ENCODE results near the gene MRPL1.
"Not testable (repeated sequence)": the region's sequence is repeated elsewhere in the genome, so short reads cannot be mapped to it uniquely, and the experiment has no call there.

The MRPL1 gene

DNA sequence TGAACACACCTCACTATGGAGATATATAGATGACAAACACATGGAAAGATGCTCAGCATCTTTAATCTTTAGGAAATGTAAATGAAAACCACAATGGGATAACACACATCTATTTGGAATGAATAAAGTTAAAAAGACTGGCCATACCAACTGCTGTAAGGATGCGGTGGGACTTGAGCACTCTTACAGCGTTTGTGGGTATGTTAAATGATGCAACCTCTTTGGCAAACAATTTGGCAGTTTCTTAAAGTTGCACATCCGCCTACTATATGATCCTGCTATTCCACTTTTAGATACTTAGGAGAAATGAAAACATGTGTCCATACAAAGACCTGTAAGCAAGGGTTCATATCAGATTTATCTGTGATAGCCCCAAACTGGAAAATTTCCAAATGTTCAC, 50.7 kb downstream of the MRPL1 start:
- DNase-seq (ENCODE audit: low read depth, low spot score), result no peak

DNA sequence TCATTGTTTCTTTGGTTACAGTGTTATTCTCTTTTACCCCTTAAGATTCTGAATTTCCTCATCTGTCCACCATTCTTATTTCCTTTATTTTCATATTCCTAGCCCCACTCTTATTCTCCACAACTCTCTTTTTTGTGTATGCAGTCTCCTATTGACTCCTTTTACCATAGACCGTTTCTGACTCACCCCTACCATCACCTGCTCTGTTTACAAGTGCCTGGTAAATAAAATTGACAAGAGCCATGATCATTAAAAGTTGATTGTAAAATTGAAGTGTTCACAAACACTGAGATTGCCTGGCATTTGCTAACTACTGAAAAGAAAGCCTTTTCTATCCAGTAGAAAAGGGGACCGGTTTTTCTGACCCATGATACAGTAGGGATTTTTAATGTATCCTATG, 54.4 kb downstream of the MRPL1 start:
- no peak for DNase-seq (ENCODE audit: low read depth, low spot score)

DNA sequence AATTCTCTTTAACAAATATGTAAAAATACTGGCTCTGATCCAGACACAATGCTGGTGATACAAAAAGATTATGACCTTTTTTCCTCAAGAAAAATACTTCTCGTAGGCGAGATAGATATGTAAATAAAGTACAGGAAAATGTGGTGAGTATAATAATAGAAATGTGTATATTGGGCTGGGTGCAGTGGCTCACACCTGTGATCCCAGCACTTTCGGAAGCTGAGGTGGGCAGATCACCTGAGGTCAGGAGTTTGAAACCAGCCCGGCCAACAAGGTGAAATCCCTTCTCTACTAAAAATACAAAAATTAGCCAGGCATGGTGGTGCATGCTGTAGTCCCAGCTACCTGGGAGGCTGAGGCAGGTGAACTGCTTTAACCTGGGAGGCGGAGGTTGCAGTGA, 55.0 kb downstream of the MRPL1 start:
- no peak for DNase-seq (ENCODE audit: low read depth, low spot score)

DNA sequence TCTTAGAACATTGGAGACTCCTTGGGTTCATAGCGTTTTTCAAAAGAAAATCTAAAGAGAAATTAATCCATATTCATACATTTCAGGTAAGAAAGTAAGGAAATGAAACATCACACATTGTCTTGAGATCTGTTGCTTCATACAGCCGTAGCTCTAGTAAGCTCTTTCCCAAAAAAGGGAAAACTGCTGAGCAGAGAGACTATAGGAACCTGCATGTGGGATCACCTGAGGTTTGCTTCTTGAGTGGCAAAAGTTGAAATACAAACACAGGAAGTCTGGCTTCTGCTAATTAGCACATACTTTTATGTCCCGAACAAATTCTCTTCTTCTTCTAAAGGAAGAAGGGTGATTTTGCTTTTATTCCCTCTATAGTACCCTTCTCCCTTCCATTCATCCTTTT, 57.7 kb downstream of the MRPL1 start:
- DNase-seq (ENCODE audit: low read depth, low spot score), result no peak

DNA sequence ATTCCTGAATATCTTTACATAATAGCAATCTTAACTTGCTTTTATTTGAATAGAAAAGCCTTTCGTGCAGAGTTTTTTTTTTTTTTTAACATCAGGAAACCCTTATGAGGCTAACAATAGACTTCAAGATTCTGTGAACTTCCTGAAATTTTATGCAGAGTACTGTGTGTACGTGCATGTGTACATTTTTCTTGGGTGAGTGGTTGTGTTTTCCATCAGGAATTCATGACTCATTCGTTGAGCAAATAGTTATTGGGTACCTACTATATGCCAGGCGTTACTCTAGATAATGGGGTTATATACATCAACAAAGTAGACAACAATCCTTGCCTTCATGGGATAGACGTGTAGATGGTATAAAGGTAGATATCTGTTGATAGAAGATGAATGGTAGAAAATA, 59.1 kb downstream of the MRPL1 start:
- DNase-seq (ENCODE audit: low read depth, low spot score), result no peak

DNA sequence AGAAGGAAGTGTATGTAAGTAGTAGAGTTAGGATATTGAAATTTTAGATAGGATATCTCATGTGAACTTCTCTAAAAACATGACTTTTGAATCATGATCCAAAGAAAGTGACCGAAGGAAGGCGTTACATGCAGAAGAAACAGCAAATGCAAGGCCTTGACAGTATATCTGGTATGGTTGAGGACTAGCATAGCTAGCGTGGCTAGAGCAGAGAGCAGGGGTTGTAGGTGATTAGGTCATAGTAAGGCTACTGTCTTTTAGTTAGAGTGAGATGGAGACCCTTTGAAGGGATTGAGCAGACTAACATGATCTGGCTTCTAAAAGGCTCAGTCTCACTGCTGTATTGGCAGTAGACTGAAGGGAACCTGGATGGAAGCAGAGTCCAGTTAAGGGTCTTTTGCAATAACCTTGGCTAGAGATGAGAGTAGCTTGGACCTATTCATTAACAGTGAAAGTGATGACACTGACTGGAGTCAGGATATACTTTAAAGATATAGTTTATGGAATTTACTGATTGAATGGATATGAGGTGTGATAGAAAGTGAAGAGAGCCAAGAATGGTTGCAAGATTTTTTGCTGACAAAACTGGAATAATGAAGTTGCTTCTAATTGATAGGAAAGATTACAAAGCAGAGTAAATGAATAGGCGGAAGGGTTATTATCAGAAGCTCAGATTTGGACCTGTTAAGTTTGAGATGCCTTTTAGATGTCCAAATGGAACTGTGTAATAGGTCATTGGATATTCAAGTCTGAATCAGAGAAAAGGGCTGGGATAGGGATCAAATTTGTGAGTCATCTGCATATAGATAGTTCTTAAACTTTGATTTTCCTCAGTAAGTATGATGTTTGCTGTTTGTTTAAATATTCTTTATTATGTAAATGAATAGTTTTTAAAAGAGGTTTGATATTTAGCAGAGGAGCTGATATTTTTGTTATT, 59.8 kb downstream of the MRPL1 start:
- DNase-seq (ENCODE audit: low read depth, low spot score), result no peak

DNA sequence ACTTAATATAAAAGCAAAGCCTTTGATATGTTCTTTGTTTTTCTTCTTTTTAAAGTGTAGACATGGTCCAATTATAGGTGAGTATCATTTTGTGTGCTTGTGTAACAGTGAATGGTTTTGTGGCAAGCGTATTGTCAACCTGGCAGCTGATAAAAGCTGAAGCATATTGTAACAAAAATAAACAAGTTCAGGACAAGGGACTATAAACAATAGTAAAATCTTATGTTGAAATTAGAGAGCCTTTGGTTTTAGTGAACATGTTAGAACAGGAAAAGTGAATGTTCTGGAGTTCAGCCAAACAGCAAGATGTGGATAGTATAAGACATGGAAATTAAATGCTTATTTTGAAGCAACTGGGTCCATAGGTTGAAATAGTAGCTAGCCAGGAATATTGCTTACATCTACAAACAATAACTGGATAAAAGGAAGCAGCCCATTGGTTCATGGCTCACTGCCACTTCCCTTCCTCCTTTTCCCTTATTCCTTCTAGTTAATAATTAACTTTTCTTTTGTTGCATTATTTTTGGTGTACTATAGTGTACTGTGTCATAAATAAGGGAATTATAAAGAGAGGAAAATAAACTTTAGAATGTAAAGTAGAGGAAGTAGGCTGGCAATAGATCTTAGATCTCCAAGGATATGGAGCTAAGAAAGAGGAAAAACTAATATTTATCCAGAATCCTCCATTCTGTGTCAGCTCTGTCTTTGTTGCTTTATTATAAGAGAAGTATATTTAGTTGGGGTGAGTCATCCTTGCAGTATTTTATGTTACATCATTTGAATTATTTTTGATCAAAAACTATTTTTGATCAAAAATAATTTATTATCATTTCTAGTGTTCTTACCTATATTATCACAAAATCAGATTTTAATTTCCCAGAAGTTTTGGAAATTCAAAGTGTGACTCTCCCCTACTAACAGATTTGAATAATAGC, 65.6 kb downstream of the MRPL1 start:
- DNase-seq (ENCODE audit: low read depth, low spot score), result no peak

DNA sequence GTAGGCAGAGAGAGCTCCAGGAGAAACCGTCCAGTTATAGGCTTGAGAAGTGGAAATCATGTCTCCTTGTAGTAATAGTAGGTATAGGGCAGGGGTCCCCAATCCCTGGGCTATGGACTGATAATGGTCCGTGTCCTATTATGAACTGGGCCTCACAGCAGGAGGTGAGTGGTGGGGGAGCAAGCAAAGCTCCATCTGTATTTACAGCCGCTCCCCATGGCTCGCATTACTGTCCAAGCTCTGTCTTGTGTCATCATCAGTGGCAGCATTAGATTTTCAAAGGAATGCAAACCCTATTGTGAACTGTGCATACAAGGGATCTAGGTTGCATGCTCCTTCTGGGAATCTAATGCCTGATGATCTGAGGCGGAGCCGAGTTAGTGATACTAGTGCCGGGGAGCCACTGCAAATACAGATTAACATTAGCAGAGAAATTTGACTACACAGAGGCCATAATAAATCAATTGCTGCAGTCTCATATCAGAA, 67.6 kb downstream of the MRPL1 start:
- DNase-seq (ENCODE audit: low read depth, low spot score), result no peak

DNA sequence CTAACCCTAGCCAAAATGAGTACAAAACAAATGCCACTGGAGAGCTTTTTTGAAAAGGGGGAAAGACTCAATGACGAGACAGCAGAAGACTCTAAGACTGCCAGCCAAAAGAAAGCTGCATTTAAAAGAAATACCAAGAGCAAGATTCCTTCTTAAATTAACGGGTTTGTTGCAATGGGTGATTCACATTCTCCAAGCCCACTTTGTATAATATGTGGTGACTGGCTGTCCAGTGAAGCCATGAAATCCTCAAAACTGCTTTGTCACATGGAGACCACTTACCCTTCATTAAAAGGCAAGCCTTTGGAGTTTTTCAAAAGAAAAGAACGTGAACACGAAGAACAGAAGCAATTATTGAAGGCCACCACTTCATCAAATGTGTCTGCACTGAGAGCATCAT, 68.2 kb downstream of the MRPL1 start:
- no peak for DNase-seq (ENCODE audit: low read depth, low spot score)

DNA sequence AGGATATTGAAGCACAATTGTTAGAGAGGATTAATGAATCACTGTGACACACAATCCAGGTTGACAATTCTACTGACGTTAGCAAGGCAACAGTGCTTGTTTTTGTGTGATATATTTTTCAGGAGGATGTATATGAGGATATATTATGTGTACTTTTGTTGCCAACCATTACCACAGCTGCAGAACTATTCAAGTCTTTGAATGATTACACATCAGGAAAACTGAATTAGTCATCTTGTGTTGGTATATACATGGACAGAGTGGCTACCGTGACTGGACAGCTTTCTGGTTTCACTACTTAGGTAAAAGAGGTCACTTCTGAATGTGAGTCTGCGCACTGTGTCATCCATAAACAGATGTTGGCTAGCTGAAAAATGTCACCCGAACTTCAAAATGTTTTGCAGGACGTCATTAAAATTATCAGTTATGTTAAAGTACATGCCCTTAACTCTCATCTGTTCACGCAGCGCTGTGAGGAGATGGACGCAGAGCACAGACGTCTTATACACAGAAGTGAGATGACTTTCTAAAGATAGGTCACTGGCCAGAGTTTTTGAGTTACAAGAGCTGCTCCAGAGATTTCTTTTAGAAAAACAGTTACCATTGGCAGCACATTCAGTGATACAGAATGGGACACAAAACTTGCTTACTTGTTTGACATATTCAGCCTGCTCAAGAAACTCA, 69.0 kb downstream of the MRPL1 start:
- DNase-seq (ENCODE audit: low read depth, low spot score), result no peak

DNA sequence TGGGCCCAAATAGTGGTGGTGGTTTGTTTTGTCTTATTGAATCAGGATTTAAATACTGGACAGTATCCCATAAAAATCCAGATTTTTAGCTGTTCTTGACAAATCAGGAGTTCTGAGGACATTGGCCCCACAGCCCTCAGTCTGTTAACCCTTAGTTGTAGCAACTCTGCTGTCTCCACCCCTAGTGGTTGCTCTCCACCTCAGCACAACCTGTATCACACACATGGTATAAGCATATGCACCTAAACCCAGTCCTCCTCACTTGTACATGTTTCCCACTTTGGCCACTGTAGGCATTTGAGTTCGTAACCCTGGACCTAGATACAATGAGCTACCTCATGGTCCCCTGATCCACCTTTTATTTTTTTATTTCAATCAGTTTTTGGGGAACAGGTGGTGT, 75.9 kb downstream of the MRPL1 start:
- DNase-seq (ENCODE audit: low read depth, low spot score), result no peak

DNA sequence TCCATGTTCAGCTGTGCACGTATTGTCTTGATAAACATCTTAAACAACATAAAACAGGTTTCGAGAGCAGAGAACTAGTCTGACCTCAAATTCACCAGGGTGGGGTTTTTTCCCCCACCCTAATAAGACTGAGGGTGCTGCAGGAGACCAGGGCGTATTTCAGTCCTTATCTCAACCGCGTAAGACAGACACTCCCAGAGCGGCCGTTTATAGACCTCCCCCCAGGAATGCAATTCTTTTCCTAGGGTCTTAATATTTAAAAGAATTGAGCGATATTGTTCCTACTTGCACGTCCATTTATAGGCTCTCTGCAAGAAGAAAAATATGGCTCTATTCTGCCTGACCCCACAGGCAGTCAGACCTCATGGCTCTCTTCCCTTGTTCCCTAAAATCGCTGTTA, 83.3 kb downstream of the MRPL1 start:
- DNase-seq (ENCODE audit: low read depth, low spot score), result not testable (repeated sequence)

DNA sequence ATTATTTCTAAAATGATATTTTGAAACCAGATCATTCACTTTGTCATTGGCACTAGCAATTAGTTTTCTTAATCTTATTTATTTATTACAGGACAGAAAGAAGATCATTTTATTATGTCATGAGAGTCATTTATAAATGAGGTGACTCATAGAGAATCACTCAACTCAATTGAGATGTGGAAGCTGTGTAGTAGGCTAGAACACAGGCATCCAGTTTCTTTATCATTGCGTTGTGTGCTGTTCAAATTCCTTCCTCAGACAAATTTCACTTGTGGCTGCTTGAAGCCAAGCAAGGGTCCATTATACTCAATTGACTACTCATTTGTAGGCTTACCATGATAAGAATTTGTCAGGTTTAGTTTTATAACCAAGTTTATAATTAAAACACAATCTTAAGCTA, 87.6 kb downstream of the MRPL1 start:
- DNase-seq (ENCODE audit: low read depth, low spot score), result no peak

DNA sequence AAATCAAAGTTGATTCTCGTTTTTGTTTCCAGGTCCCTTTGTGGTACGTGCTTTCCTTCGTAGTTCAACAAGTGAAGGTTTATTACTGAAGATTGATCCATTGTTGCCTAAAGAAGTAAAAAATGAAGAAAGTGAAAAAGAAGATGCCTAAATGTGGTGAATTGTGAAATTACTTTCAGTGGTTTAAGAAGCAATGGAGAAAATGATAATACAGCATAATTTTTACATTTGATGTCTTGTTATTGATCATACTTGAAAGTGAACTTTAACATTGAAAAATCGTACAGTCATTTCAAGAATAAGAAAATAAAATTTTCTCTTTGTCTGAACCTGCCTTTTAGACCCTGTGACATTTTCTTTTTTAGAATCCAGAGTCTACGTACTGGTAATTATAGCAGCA, 89.8 kb downstream of the MRPL1 start:
- DNase-seq (ENCODE audit: low read depth, low spot score), result no peak

DNA sequence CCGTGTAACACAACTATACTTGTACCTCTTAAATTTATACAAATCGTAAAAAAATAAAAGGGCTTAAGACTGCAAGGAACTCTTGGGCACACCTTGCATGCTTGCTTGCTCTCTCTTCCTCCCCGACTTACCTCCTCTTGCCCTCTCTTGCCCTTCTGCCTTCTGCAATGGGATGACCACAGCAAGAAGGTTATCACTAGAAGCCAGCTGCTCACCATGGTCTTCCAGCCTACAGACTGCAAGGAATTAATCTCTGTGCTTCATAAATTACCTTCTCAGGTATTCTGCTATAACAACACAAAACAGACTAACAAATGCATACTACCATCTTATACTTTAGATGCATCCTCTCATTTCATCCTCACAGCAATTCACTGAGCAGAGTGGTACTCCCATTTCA, 92.1 kb downstream of the MRPL1 start:
- DNase-seq (ENCODE audit: low read depth, low spot score), result no peak

DNA sequence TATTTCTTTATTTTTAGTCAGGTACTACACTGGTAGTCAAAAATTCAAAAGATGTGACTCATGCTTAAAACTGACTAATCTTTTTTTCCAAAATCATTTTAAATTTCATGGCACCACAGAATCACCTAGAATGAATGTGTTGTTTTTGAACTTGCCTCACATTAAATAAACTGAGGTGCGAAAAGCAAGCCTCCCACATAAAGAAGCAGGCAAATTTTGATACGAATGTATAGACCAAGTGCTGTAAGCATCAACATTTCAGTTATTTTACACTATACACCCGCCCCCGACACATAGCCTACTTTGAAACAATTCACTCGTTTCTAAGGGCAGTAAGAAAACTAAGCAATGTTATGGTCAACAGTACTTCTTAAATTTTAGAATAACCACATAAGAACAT, 94.3 kb downstream of the MRPL1 start:
- no peak for DNase-seq (ENCODE audit: low read depth, low spot score)

DNA sequence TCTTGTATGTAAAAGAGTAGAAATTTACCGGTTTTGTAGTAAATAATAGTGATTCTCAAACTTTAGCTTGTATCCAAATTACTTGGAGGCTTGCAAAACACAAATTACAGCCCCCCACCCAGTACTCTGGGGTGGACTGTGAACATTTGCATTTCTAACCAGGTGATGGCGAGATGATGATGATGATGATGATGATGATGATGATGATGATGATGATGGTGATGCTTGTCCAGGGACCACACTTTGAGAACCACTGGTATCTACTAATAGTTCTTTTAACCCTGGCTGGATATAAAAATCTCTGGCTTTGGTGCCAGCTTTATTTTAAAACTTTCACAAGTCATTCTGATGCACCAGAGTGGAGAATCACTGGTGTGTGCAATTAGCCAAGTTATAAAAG, 96.3 kb downstream of the MRPL1 start:
- DNase-seq (ENCODE audit: low read depth, low spot score), result no peak

DNA sequence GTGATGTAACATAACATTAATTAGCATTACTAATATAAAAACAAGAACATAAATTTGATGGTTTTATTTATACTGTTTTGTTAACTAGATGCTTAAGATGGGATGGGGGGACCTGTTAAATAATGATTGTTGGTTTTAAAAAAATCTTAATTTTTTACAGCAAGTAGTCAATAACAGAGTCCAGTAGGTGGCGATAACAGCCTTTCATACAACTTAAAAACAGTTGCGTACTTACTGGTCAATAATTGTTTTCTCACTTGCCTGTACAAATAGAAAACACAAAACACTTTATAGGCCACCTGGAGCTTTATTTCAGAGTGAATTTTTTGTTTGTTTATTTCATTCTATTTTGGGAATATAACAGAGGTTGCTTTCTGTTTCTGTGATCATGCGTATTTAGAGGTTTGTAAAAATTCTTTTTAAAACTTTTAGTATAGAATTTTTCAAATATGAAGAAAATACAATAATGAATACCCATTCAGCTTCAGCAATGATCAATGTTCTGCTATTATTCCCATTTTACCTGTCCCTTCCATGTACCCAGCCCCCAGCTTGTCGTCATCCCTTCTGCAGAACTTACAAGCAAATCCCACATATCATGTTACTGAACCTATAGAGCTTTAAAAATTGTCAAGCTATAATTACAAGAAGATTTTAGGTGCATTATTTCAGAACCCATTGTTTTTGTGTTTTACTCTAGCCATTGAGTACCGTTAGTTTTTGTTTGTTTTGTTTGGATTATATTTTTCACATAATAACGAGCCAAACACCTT, 97.1 kb downstream of the MRPL1 start:
- DNase-seq (ENCODE audit: low read depth, low spot score), result no peak

DNA sequence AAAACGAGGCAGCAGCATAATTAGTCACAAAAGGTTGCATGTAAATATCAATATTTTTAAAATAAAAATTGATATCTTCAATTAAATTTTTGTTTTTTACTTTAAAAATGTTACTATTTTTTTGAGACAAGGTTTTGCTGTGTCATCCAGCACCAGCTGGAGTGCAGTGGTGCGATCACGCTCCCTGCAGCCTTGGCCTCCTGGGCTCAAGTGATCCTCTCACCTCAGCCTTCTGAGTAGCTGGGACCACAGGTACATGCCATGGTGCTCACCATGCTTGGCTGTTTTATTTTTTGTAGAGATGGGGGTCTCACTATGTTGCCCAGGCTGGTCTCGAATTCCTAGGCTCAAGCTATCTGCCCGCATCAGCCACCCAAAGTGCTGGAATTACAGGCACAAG, 97.7 kb downstream of the MRPL1 start:
- DNase-seq (ENCODE audit: low read depth, low spot score), result no peak

DNA sequence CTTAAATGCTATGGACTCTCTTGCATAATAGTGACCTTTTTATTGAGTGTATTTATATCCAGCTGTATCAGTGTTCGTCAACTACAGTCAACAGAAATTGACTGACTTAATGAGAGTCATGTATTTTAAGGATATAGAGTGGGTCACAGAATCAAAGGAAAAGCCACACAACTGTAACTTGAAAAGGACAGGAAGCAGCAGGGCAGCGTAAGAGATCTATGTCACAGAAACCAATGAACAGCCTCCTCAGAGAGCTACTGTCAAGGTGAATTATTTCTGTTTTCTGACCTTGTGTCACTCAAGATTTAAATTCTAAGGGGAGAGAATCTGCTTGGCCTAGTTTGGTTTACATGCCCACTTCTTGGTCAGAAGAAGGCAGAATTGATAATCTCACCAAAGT, 100.4 kb downstream of the MRPL1 start:
- no peak for DNase-seq (ENCODE audit: low read depth, low spot score)

DNA sequence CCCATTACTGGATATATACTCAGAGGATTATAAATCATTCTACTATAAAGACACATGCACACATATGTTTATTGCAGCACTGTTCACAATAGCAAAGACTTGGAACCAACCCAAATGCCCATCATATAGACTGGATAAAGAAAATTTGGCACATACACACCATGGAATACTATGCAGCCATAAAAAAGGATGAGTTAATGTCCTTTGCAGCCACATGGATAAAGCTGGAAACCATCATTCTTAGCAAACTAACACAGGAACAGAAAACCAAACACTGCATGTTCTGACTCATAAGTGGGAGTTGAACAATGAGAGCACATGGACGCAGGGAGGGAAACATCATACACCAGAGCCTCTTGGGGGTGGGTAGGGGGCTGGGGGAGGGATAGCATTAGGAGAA, 111.0 kb downstream of the MRPL1 start:
- not testable (repeated sequence) for DNase-seq (ENCODE audit: low read depth, low spot score)

All from ELF-1 (cell line).